Nephron progenitor cell (in vitro differentiated cells): ENCODE data around the gene RAB34.

Source experiments
- DNase-seq: peaks from one replicate; pipeline ENCODE4 v3.0.0; 2021
- H3K27ac Mint-ChIP-seq: 2 replicates; pipeline ENCODE4 v1.8.0; 2021; ENCODE audit warnings: mild to moderate bottlenecking, moderate library complexity, mixed read lengths
- H3K27me3 Mint-ChIP-seq: 2 replicates; pipeline ENCODE4 v1.8.0; 2021; ENCODE audit warnings: mild to moderate bottlenecking, low read depth, mixed read lengths; ENCODE audit not compliant: poor library complexity
- H3K36me3 Mint-ChIP-seq: 2 replicates; pipeline ENCODE4 v1.8.0; 2021; ENCODE audit warnings: low read depth, mixed read lengths
- H3K4me1 Mint-ChIP-seq: 2 replicates; pipeline ENCODE4 v1.8.0; 2021; ENCODE audit warnings: mixed read lengths
- H3K4me3 Mint-ChIP-seq: 2 replicates; pipeline ENCODE4 v1.8.0; 2021; ENCODE audit warnings: mild to moderate bottlenecking, moderate library complexity, mixed read lengths
- H3K9me3 Mint-ChIP-seq: 2 replicates; pipeline ENCODE4 v1.8.0; 2021; ENCODE audit warnings: mild to moderate bottlenecking, moderate library complexity, mixed read lengths
- TF ChIP-seq, protein P1 (sequence below): fragments of 200-600 bp; sonication (generic); IDR thresholded peaks from 2 replicates; pipeline ENCODE4 v1.5.0; 2021; ENCODE audit warnings: antibody characterized with exemption

Gene RAB34

DNA sequence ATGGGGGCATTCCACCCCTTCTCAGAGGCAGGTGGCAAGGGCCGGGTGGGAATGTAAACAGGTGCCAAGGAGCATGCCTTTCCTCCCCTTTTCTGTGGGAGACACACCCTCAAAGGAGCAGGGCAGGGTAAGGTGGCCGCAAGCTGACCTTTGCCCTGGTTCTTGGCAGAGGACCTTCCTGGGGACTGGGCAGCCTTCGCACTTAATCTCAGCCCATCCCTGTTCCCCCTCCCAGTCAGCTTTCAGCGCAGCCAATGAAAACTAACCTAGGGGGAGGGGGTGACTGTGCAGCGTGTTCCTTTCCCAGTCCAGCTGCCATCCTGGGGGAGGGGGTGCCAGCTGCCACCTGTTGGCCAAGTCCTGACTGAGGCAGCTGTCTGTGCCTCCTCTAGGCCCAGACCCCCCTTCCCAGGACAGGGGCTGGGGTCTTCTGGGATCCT is 29.0 kb upstream of the RAB34 start:
- Mint-ChIP-seq H3K36me3 (peaks cover 28% of the 10 kb centered on the region), H3K4me1 (peaks cover 38% of the 10 kb centered on the region), H3K4me3 (peak overlapping the region; percentile 92), H3K27me3 (no peaks in the 10 kb centered on the region), H3K27ac (peak overlapping the region; percentile 78), H3K9me3 (no peaks in the 10 kb centered on the region)
- TF ChIP-seq, protein P1, sequence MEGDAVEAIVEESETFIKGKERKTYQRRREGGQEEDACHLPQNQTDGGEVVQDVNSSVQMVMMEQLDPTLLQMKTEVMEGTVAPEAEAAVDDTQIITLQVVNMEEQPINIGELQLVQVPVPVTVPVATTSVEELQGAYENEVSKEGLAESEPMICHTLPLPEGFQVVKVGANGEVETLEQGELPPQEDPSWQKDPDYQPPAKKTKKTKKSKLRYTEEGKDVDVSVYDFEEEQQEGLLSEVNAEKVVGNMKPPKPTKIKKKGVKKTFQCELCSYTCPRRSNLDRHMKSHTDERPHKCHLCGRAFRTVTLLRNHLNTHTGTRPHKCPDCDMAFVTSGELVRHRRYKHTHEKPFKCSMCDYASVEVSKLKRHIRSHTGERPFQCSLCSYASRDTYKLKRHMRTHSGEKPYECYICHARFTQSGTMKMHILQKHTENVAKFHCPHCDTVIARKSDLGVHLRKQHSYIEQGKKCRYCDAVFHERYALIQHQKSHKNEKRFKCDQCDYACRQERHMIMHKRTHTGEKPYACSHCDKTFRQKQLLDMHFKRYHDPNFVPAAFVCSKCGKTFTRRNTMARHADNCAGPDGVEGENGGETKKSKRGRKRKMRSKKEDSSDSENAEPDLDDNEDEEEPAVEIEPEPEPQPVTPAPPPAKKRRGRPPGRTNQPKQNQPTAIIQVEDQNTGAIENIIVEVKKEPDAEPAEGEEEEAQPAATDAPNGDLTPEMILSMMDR: no peak
- DNase-seq: no peak

DNA sequence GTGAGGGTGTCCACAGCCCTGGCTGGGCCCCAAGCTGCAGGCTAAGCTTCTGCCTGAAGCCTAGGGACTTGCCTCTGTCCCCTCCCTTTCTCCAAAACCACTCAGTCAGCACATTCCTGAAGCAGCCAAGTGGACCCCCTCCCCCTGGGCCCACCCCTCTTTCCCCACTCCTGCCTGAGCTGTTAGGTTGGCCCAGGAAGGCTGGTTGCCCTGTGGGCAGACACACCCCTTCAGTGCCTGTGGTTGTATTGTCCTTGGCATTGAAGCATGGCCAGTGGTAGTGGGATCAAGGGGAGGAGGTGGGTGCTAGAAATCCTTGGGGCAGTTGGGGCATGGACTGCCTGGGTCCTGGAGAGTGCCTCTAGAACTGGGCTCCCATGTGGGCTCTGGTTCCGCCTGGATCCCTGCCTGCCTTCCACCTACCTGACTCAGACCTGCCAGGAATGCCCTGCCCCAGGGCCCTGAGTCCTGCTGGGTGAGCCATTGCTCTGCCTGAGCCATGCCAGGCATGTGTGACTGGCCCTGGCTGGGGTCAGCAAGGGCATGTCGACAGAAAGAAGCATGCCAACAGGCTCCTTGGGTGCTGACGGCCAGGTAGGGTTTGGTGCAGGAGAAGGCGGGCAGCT is 28.2 kb upstream of the RAB34 start:
- Mint-ChIP-seq H3K27ac (peak overlapping the region; percentile 79), H3K4me3 (peak overlapping the region; percentile 92), H3K36me3 (peaks cover 22% of the 10 kb centered on the region), H3K4me1 (peaks cover 43% of the 10 kb centered on the region), H3K27me3 (no peaks in the 10 kb centered on the region), H3K9me3 (no peaks in the 10 kb centered on the region)
- TF ChIP-seq, protein P1: no peak
- no peak for DNase-seq

DNA sequence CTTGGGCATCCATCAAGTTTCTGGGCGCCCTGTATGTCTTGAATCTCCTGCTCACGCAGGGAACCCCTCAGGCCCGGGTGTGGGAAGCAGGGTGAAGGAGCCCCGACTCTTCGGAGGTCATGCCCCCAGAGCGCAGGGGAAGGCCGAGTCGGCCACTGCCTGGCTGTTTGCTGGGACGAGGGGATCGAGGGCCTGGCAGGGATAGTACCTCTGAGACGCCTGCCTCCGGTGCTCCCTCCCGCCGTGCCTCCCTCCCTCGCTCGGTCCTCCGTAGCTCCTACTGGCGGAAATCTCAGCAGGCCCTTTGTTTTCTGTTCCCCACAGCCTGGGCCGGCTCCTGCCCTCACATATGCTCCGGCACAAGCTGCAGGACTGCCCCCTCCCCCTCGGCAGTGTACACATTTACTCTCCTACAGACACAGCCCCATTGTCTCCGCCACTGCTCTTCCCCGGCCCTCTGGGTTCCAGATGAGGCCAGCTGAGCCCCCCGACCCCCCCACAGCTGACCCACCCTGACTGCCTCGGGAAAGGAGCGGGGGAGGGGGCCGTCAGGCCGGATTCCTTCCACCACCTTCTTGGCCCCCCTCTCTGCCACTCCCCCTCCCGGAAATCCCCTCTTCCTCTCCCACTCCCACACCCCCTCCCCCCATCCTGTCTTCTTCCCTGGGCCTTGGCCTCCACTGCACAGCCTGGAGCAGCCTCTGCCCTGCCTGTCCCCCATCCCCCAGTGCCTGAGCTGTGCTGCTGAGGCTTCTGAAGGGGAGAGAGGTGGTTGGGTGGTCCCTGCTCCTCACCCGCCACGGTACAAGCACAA is 27.5 kb upstream of the RAB34 start:
- TF ChIP-seq, protein P1: no peak
- peak overlapping the region; percentile 92 for H3K4me3 Mint-ChIP-seq
- no peaks in the 10 kb centered on the region for H3K9me3 Mint-ChIP-seq
- no peaks in the 10 kb centered on the region for H3K27me3 Mint-ChIP-seq
- H3K4me1 Mint-ChIP-seq: peaks cover 37% of the 10 kb centered on the region
- H3K27ac Mint-ChIP-seq: peak overlapping the region; percentile 98
- peak; percentile 67 for DNase-seq
- peaks cover 15% of the 10 kb centered on the region for H3K36me3 Mint-ChIP-seq

DNA sequence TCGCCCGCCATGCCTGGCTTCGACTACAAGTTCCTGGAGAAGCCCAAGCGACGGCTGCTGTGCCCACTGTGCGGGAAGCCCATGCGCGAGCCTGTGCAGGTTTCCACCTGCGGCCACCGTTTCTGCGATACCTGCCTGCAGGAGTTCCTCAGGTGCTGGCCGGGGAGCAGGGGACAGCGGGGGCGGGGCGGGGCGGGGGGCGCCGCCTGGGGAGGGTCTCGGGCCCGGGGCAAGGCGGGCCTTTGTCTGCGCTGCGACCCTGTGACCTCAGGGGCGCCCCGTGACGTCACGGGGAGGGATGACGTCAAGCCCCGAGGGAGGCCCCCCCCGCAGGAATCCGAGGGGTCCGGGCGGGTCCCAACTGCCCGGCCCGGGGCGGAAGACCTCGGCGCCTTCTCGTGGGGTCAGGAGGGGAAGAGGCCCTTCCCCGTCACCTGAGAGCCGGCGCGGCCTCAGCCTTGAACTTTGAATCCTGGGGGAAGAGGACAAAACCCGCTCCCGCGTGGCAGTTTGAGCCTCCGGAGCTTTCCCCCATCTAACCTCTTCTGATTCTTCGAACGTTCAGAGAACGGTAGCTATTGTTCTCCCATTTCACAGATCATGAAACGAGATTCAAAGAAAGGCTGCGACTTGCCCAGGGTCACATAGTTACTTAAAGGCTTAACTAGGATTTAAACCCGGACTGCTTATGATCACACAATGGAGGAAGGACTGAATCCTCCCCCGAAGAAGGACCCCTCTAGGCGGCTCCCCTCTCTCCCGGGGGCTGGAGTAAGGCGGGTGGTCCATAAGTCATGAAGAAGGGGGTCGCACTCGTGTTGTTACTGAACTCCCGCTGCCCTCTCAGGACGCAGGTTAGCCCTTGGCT is 26.7 kb upstream of the RAB34 start:
- peak overlapping the region; percentile 92 for H3K4me3 Mint-ChIP-seq
- H3K36me3 Mint-ChIP-seq: peaks cover 13% of the 10 kb centered on the region
- TF ChIP-seq, protein P1: no peak
- no peaks in the 10 kb centered on the region for H3K9me3 Mint-ChIP-seq
- peak overlapping the region; percentile 98 for H3K27ac Mint-ChIP-seq
- peak; percentile 87 for DNase-seq
- H3K4me1 Mint-ChIP-seq: peaks cover 36% of the 10 kb centered on the region
- no peaks in the 10 kb centered on the region for H3K27me3 Mint-ChIP-seq

DNA sequence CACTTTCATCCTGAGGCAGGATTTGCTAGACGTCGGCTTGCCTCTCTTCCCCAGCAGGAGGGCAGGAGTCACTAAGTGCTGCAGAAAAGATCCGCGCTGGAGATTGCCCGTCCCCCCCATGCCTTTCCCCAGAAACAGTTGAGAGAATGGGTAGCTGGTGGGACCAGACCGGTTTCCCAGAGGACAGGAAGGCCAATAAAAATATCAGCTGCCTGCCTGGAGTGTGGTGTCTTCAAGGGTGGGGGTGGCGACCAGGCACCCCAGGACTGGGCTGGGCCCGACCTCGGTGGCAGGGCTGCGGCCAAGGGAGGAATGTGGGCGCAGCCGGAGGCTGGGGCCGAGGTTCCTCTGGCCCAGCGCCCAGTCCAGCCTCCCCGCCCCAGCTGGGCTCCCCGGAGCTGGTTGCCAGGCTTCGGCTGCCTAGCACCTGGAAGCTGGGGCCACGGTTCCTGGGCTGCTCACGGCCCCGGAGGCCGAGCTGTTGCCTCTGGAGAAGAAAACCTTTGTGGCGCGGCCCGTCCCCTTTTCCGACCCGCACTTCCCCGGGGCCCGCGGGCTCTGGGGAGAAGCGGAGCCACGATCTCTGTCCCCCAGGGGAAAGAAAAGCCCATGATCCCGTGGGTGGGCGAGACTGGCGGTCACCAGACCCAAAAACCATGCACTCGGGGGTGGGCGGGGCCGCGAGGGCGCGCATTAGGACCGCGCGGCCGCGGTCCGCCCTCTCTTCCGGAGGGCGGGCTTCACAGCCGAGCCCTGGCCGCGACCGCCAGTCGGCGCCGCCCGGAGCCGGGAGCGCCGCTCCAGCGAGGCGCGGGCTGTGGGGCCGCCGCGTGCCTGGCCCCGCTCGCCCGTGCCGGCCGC is 25.8 kb upstream of the RAB34 start, which contains the start of gene TRAF4:
TSS of gene TRAF4 (plus strand) at position 769 of the 861 bp plus-strand sequence. CDS start 102 bp downstream, outside the sequence.
- peaks cover 11% of the 10 kb centered on the region for H3K36me3 Mint-ChIP-seq
- H3K4me1 Mint-ChIP-seq: peaks cover 38% of the 10 kb centered on the region
- DNase-seq: peak; percentile 87
- H3K4me3 Mint-ChIP-seq: peak within 1 kb of the TSS; percentile 92
- H3K27ac Mint-ChIP-seq: peak within 1 kb of the TSS; percentile 98
- TF ChIP-seq, protein P1: no peak
- no peaks in the 10 kb centered on the region for H3K27me3 Mint-ChIP-seq
- H3K9me3 Mint-ChIP-seq: no peaks in the 10 kb centered on the region
